ENCODE results near the gene TIMP3.

TIMP3 gene

DNA sequence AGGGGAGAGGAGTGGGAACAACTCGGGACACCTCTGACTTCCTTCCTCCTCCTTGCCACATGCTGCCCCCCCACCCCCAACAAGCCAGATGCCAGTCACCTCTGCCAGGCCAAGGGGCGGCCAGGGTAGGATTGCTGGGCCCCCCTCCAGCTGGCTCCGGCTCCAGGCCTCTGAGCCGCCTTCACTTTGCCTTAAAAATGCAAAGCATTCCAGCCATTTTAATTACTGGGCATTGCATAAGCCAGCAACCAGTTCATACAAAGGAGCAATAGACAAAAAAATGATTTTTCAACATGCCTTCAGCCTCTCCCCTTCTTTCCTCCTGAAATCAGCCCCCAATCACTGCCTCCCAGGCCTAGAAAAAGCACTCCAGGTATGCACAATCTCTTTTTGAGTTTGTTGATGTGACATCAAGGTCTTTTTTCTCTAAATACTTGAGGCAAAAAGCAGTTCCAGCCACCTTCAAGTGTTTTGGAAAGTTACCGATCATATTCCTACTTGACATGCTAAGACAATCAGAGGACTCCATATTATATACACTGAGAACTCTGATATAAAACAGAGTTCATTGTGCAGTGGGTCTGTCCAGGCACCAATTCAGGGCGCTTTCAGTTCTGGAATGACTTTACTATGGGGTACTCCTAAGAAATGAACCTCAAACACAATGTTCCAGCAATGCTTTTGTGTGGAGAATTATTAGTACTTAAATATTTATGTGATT lies 12.4 kb upstream of the TIMP3 start:
- peak; percentile 60 for DNase-seq

DNA sequence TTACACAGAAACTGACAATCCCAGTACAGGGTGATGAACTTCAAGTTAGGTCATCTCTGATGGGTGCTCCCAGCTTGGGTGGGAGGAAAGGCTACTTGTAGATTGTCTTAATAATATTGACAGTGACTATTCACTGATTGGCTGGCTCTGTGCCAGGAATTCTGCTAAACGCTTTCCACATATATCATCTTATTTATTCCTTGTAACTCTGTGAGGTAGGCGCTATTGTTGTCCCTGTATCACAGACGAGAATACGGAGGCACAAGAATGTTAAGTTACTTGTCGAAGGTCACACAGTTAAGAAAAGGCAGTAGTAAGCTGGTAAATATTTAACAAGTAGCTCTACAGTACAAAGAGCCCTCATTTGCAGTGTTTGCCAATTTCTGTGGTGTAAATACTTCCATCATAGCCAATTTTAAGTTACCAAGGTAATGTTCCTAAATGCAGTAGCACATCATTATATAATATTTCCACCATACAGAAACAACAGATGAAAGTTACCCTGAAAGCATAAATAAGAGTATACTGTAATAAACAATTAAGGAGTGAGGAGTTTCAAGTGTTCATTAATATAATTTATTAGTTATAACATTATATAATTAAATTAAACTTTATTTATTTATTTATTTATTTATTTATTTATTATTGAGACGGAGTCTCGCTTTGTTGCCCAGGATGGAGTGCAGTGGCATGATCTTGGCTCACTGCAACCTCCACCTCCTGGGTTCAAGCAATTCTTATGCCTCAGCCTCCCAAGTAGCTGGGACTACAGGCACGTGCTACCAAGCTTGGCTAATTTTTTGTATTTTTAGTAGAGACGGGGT lies 11.5 kb upstream of the TIMP3 start:
- no peak for DNase-seq

DNA sequence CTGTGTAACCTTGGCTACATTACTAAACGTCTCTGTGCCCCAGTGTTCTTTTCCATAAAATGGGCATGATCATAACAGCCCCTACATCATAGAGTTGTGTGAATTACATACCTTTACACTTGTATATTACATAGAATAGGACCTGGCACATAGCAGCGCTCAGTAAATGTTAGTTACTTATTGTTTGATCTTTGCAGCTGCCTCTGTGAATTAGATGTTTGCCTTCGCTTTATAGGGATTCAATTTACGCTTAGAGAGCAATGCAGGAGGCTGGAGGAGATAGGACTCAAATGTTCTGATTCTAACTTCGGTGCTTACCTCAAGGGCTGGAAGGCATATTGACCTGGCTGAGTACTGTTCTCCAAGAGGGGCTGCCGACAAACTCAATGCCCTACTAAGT lies 10.4 kb upstream of the TIMP3 start:
- DNase-seq, result no peak

DNA sequence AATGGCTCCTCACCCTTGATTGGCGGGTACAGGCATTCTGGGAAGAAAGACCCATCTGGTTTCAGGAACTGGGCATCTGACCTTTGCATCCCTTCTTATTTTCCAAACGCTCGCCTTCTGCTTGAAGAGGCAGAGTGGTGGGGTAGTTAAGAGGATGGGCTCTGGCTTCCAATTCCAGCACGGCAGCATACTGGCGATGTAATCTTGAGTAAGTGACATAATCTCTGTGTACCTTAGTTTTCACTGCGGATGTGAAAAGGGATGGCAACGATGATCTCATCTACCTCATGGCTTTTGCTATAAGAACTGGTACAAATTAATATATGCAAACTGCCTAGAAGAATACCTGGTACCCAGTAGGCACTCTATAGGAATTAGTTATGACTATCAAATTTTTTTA lies 10.0 kb upstream of the TIMP3 start:
- no peak for DNase-seq

DNA sequence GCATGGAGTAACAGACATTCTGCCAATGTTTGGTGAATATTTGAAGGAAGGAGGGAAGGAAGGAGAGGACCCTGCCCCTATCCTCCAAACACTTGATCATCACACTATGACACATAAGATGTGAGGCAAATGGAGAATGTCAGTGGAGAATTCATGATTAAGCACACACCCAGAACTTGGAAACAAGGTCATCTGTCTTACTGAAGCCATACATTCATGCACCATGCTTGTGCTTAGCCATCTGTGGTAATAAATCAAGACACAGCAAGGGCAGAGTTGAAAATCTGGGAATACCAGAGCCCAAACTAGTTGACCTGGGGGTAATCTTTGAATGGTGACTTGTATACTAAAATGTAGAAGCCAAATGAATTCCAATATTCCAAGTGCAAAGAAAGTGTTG lies 7.9 kb upstream of the TIMP3 start:
- no peak for DNase-seq

DNA sequence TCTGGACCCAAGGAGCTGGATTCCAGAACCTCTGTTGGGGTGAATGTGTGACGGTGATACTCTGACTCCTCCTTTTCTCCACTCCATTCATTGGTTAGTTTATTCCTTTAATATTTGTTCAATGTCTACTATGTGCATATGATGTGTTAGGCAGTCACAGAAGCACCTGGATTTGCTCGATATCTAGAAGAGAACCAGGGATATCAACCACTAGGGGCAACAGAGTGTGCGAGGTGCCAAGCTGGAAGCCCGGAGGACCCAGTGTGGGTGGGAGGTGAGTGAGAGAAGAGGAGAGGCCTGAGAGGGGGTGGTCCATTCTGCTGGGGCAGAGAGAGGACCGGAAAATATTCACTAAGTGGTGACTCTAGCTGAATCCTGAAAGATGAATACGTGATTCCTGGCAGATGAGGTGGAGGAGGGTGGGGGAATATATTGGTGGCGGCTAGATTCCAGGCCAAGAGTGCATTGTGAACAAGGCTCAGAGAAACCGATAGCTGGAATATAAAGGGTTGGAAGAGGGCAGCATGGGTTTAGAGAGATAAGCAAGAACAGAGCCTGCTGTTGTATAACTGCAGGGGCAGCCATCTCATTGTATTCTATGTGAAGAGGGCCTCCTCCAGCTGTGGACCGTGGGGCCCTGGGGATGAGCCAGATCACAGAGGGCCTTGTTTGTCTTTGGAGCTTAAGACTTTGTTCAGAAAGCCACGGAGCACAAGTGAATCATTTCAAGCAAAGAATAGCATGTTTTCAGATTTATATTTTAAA lies 6.9 kb upstream of the TIMP3 start:
- no peak for DNase-seq

DNA sequence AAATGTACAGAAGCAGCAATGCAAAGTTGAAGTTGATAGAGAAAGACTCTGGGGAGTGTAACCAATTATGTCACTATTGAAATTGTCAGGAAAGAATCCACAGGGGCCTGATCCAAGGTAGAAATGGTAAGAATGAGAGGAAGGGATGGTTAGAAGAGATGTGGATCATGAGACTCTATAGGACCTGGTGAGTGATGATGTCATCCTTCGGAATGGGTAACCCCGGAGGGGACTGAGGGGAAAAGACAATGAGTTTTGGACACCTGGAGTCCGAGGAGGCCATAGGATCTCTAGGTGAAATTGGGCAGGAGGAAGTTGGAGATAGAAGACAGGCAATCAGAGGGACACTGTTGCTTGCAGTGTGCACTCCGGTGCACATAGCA lies 6.3 kb upstream of the TIMP3 start:
- DNase-seq, result no peak

DNA sequence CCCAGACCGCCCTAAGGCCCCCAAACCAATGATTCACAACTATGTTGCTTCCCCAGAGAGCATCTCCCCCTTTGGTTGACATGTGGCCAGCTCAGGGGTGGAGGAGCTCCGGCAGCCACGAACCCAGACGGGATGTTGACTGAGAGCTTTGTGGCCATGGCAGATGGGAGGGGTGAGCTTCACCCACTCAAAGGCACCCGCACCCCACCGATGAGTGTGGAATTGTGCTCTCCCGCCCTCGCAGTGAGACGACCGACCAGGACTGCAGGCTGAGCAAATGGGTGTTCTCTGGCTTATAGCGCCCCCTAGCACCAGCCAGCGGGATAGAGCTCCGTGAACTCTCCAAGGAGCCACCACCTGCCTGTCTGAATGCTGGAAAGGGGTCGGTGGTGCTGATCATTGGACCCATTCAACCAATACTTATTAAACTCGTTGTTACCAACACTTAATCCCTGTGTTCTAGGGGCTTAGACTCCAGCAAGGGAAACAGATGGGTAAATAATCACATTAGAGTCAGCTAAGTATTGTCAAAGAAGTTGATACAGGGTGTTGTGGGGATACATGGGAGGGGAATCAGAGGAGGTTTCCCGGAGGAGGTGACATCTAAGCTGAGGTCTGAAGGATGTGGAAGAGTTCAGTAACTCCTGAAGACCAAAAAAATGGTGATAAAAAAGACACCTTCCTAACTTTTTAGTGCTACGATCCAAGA lies 4.5 kb upstream of the TIMP3 start:
- DNase-seq, result peak; percentile 87

DNA sequence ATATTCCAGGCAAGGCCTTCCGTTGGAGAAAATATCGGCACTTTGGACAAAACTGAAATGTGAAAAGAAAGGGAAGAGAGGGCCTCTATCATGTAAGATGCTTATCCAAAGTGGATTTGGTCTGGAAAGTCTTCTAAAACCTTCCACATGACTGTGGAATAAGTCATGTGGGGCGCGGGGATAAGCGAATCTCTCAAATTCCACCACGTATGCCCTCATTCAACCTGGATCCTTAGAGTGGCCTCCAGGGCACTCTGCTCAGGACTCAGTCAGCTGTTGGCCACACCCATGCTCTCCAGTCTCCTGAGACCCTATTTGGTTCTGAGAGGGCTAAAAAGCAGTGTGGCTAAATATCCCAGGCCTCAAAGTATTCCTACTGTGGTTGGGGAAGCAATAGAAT lies 2.0 kb upstream of the TIMP3 start:
- no peak for DNase-seq

DNA sequence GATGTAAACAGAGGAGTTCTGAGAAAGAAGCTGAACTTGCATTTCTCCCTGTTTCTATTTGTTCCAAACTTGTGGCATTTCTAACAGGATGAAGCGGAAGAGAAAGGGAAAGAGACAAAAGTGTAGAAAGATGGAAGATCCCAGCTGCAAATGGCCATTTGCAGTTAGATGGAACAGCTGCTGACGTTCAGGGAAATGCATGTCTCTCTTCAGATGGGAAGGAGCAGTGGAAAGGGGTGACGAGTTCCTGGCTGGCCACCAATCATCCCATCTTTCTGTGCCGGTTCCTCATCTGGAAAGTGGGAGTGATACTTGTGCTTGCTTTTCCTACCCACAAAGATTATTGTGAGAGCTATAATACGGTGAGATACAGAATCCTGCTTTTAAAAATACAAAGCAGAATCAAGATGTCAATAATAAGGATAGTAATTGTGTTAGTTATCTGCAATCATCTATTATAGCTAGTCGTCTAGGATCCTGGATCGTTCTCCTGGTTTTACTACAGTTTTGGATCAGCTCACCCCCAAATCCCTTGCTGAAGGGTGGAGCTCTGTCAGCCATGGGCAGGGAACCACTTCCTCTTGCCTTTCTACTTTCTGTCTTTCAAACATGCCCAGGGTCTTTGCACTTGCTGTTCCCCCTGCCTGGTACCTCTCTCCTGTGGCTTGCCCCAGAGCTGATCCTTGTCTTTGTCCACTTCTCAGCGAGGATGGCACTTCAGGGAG lies 1.2 kb upstream of the TIMP3 start:
- DNase-seq, result no peak

DNA sequence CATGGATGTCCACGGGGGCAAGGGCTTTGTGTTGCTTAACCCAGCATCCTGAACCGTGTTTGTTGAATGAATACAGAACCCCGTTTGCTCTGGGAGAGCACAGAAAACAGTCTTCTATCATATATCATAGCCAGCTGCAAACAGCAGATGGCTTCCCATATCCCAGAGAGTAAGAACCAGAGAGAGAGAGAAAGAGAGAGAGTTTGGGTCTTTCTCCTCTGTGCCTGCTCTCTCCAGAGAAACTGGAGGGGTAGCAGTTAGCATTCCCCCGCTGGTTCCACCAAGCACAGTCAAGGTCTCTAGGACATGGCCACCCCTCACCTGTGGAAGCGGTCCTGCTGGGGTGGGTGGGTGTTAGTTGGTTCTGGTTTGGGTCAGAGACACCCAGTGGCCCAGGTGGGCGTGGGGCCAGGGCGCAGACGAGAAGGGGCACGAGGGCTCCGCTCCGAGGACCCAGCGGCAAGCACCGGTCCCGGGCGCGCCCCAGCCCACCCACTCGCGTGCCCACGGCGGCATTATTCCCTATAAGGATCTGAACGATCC lies 440 bp upstream of the TIMP3 start:
- no peak for DNase-seq

DNA sequence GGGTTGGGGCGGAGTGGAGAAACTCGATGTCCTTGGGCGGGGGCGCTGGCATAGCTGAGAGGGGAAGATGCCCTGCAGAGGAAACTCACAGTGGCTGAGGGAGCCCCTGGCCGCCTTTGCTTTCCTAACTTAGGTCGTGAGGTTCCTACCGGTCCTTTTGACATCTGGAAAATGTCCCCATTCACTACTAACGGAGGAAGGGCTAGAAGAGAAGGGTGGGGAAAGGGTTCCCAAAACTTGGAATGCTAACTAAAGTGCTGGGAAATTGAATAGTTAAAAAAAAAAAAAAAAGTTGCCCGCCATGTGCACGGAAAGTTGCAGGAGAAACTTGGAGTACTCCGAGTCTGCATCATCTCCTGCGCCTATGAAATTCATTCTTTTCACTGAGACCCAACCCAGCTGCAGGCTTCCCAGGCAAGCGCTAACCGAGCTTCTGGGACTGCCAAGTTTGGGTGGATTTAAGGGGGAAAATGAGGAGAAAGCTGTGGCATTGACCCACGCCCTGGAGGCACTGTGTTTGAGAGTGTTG lies 796 bp downstream of the TIMP3 start:
- peak; percentile 69 for DNase-seq

DNA sequence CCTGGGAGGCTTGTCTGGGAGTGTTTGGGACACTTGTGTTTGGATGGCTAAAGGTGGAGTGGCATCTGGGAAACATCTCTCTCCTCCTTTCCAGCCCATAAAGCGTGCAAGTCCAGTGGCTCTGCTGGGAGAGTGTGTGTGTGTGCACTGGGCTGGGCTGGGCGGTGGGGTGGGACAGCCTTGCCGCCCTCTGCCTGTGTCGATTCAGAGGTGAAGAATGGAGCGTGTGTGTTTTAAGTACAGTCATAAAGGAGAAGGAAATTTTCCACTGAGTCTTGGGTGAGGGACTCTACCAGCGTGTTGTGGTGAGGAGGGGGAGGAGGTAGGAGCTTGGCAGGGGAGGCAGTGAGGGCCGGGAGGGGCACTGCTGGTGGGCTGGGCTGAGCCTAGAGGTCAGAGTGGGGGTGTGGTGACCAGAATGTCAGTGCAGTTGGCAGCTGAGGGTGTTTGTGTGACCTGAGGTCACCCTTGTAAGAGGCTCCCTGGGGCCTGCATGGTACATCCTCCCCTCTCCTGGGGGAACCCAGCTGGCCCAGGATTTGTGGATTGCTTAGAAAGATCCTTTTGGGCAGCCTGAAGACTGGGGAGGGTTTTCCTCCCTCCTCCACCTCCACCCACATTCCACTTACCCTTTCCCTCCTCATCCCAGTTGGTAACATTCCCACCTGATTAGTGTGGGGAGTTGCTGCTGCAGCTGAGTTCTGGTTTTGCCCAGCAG lies 1.7 kb downstream of the TIMP3 start:
- no peak for DNase-seq

DNA sequence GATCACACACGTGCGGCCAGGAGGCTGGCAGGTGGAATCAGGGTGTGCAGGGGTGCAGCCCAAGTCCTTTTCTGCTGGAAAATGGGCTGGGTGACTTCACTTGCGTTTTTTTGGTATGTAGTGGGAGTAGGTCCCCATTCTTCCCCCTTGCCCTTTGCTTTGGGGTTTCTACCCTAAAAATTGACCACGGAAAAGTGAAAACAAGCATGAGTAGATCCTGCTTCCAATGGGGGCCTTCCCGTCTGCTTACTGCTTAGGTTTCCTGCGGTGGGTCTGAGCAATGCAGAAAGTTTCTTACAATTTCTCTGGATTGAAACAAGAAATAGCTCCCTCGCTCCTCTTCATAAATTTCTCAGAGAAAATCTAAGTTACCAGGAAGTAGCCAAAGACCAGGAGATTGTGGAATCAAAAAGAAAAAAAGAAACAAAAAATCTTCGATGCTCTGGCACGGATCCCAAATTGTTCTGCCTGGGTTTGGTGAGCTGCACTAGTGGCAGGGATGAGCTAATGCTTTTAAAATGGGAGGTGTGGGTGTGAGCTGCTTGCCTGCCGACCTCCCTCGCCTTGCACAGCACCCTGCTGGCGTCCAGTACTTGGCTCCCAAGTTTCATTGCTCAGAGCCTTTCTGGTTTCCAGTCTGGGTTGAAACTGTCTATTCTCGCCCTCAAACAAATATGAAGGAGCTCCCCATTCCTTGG lies 2.4 kb downstream of the TIMP3 start:
- DNase-seq, result peak; percentile 30

DNA sequence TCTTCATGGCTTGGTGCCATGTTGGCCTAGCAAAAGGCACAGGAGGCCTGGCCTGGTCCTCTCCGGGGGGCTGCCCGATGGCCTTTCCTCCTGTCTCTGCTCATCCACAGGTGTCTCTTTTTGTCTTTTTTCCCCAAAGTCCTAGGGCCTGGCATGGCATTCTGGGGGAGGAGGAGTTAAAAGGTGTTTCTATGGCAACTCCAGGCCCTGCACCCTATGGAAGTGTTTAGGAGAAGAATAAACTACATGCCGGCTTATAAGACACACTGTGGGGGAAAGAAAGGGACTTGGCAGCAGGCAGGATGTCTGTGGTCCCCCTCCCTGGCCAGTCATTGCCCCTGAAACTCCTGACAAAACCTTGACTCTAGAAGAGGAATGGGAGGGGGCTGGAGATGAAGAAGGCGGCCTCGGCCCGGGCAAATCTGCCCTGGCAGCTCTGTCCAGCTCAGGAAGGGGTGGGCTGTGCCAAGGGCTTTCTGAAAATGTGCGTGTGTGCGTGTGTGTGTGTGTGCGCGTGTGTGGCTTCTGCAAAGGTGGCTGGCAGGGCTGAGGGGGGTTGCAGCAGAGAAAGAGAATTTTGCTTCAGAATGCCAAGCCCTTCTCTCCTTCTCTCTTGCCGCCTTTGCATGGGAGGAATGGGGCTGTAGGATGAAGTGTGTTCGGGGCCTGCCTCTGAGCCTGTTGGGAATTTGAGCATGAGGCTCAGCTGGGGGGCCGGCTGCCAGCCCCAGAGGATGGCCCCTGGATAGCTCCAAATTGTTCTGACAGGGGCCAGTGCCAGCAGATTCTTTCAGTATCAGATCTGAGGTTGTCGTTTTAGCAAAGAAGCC lies 3.2 kb downstream of the TIMP3 start:
- no peak for DNase-seq

DNA sequence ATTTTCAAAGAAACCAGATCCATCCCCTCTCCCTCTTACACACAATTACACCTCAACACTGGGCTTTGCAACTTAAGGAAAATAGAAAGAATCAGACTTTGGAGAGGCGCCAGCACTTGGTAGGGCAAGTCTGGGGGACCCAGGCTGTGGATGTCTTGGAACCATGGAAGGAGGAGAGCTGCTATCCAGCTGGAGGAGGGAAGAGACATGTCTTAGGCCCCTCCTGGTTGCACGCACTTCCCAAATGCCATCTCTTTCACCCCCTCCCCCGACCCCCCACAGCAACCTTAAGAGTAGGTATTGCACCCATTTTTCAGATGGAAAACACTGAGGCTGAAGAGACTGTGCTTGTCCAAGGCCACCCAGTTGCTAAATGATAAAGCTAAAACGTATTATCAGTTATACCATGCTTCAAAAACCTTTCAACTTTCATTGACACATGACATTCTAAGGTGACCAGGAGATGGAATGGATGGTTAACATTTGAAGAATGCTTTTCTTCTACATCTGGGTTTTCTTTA lies 3.9 kb downstream of the TIMP3 start:
- no peak for DNase-seq

DNA sequence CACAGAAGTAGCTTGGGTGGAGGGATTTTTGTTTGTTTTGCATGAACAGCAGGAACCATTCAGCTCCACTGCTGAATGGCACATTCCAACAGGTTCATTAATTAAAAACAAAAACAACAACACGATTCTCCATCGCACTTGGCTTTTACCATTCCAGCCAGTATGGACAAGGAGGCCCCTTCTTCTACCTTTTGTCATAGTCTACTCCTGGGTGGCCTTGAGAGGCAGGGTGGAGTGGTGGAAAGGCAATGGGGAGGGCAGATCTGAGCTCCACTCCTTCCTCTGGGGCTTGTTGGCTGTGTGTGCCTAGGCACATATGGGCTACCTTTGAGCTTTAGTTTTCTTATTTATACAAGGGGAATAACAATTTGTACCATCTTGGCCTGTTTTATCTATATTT lies 4.8 kb downstream of the TIMP3 start:
- DNase-seq, result no peak

DNA sequence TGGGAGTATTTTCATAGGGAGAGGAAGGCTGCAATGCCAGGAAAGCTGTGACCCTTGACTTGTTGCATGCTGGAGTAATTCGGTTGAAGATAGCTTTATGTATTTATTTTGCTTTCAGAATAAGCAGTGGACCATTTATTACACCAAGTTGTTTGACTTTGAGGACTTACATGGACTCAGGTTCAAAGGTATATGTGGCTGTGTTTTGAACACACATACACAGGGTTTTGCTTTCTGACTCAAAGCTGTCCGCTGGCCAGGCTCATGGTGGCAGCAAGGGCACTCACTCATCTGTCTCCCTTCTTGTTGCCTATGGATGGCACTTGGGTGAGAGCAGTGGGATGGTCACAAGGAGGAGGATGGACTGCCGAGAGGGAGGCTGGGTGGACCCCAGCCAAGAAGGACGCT lies 6.5 kb downstream of the TIMP3 start:
- no peak for DNase-seq
